BJ (cell line): ENCODE results near the gene NRN1L. TPM values are rescaled to one million over a fixed set of nuclear protein-coding genes. Genes with fewer than 3 reads are reported as not detected.

Source experiments
- CTCF ChIA-PET: fragments of 350-600 bp; formaldehyde crosslinking; extraction: SDS; loops from one replicate; lab custom pipeline; 2021; ENCODE audit warnings: antibody characterized with exemption, inconsistent platforms; lab: Yijun Ruan, JAX
- POLR2A ChIA-PET: fragments of 300-600 bp; sonication (Branson Sonifier 250); formaldehyde crosslinking; extraction: SDS; loops from one replicate; lab custom pipeline; 2021; ENCODE audit warnings: antibody characterized with exemption; lab: Charles Lee
- DNase-seq: peaks from one replicate; pipeline ENCODE4 v3.0.0-alpha.2; 2011; ENCODE audit warnings: low read depth
- H3K27me3 ChIP-seq: 2 replicates; pipeline ENCODE4 v1.6.0; 2011; ENCODE audit warnings: low read length; ENCODE audit not compliant: control insufficient read depth, insufficient read depth
- H3K36me3 ChIP-seq: 2 replicates; pipeline ENCODE4 v1.5.1; 2011; ENCODE audit warnings: low read length; ENCODE audit not compliant: control insufficient read depth, insufficient read depth
- H3K4me3 ChIP-seq: 2 replicates; pipeline ENCODE4 v1.5.1; 2011; ENCODE audit warnings: low read depth, mild to moderate bottlenecking, control low read depth, low read length
- polyA plus RNA-seq: library from polyadenylated mRNA; depleted of rRNA; stranded (reverse); fragments of >200 nt; gene quantifications from 2 replicates; pipeline ENCODE4 v1.2.3, GENCODE V29; 2011
- TF ChIP-seq, protein P1 (sequence below): IDR thresholded peaks from 2 replicates; pipeline ENCODE4 v1.5.1; 2011; ENCODE audit warnings: low read depth, mild to moderate bottlenecking, control low read depth, inconsistent platforms, low read length, moderate library complexity; ENCODE audit not compliant: insufficient read depth

Gene NRN1L
- polyA plus RNA-seq, 1 experiment: 0.27 TPM

DNA sequence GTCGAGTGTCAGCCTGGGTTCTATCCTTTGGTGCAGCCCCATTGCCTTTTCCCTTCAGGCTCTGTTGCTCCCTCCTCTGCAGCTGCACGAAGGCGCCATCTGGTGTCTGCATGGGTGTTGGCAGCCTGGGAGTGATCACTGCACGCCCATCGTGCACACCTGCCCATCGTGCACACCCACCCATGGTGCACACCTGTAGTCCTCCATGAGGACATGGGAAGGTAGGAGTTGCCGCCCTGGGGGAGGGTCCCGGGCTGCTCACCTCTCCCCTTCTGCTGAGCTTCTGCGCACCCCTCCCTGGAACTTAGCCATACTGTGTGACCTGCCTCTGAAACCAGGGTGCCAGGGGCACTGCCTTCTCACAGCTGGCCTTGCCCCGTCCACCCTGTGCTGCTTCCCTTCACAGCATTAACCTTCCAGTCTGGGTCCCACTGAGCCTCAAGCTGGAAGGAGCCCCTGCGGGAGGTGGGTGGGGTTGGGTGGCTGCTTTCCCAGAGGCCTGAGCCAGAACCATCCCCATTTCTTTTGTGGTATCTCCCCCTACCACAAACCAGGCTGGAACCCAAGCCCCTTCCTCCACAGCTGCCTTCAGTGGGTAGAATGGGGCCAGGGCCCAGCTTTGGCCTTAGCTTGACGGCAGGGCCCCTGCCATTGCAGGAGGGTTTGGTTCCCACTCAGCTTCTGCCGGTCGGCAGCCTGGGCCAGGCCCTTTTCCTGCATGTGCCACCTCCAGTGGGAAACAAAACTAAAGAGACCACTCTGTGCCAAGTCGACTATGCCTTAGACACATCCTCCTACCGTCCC lies 44.1 kb downstream of the NRN1L start:
- Histone ChIP-seq H3K27me3 (no peaks in the 10 kb centered on the region), H3K4me3 (no peak overlapping the region), H3K36me3 (peaks cover 21% of the 10 kb centered on the region)
- CTCF ChIA-PET: interaction anchor here (0.6 to 12.9 kb wide), 25 partner anchors 8 to 408 kb away, joined by 3 to 155 read pairs (median 4); partner anchors contain the start of genes NRN1L and PSMB10
- TF ChIP-seq, protein P1, sequence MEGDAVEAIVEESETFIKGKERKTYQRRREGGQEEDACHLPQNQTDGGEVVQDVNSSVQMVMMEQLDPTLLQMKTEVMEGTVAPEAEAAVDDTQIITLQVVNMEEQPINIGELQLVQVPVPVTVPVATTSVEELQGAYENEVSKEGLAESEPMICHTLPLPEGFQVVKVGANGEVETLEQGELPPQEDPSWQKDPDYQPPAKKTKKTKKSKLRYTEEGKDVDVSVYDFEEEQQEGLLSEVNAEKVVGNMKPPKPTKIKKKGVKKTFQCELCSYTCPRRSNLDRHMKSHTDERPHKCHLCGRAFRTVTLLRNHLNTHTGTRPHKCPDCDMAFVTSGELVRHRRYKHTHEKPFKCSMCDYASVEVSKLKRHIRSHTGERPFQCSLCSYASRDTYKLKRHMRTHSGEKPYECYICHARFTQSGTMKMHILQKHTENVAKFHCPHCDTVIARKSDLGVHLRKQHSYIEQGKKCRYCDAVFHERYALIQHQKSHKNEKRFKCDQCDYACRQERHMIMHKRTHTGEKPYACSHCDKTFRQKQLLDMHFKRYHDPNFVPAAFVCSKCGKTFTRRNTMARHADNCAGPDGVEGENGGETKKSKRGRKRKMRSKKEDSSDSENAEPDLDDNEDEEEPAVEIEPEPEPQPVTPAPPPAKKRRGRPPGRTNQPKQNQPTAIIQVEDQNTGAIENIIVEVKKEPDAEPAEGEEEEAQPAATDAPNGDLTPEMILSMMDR: peak; percentile 93
- POLR2A ChIA-PET: no interaction called here
- DNase-seq: no peak

DNA sequence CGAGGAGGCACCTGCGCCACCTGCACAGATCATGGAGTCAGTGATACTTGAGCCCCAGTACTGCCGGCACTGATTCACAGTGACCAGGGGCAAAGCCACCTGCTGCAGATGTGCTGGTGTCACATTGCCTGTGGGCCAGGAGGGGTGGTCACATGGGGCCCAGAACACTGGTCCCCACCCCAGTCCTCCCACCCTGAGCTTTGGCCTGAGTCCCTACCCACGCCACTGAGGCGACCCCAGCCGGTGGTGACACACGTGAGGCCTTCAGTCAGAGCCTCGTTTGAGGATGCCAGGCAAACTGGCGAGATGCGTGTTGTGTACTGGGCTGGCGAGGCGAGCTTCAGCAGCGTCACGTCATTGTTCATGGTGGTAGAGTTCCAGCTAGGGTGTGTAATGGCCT lies 45.5 kb downstream of the NRN1L start:
- H3K4me3 ChIP-seq: no peak overlapping the region
- ChIA-PET CTCF (interaction anchor here (0.8 to 12.9 kb wide), 4 partner anchors 45 to 262 kb away, joined by 3 to 155 read pairs (median 8); partner anchors contain the start of gene NRN1L), POLR2A (no interaction called here)
- no peaks in the 10 kb centered on the region for H3K27me3 ChIP-seq
- peaks cover 22% of the 10 kb centered on the region for H3K36me3 ChIP-seq
- TF ChIP-seq, protein P1: no peak
- no peak for DNase-seq

DNA sequence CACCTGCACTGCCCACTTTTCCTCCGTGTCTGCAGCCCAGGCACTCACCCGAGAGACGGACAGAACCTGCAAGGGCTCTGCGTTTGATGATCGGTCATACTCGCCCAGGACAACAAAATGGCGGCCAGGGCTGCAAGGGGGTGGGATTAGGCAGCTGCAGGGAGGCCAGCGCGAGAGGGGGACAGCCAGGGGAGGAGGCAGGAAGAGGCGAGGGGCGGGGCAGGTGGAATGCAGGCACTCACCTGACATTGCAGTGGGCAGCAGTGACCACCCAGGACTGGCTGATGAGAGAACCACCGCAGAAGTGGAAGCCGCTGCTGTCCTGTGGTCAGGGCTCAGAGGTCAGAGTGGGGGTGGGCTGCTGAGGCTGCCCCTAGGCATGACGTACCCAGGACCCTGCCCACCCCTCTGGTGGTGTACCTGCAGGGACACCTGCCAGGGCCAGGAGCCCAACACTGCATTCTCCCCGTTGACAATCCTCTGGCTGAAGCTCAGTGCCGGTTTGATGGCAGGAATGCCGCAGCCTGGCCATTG lies 46.1 kb downstream of the NRN1L start:
- CTCF ChIA-PET: interaction anchor here (0.8 to 12.9 kb wide), 4 partner anchors 45 to 296 kb away, joined by 3 to 155 read pairs (median 8); partner anchors contain the start of gene NRN1L

DNA sequence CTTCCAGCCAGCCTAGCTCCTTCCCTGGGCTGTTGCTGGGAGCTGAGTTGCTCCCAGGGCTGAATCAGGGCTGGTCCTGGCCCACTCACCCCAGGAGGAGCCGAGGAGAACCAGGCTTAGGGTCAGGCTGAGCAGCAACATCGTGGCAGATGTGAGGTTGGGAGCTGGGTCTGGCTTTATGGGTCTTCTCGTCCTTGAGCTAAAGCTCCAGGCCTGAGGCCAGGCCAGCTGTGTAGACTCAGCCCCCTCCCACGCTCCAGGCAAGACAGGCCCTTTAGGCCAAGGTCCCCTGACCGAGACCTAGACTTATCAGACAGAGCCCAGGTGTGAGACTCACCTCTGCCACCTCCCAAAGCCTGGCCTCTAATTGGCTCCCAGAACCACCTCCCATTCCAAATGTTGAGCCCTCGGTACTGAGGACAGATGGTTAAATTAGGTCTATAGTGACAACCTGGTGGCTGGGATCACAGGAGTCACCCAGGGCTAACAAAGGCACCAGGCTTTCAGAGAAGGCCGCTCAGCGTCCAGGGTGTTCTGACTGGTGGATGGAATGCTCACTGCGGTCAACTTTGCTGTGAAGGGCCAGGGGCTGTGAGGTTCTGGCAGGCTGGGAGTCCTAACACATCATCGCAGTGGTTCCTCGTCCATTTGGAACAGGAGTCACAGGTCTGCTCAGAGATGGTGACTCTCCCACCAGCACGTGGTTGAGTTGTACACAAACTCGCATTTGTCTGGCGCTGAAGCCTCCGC lies 47.2 kb downstream of the NRN1L start, which contains the start of gene CTRL:
TSS of gene CTRL (minus strand) at position 151 of the 750 bp plus-strand sequence. CDS start at position 141, 10 bp downstream.
- Histone ChIP-seq H3K36me3 (peaks cover 22% of the 10 kb centered on the region), H3K4me3 (no peak within 1 kb of the TSS), H3K27me3 (no peaks in the 10 kb centered on the region)
- POLR2A ChIA-PET: no interaction called here
- no peak for DNase-seq
- CTCF ChIA-PET: interaction anchor here (1.1 to 12.9 kb wide), 5 partner anchors 22 to 295 kb away, joined by 3 to 155 read pairs (median 4); partner anchors contain the start of gene NRN1L
- TF ChIP-seq, protein P1: peak; percentile 34

More for the DNA sequence above, 46.1 kb downstream of the NRN1L start:
- TF ChIP-seq, protein P1: no peak
- POLR2A ChIA-PET: no interaction called here
- Histone ChIP-seq H3K4me3 (no peak overlapping the region), H3K36me3 (peaks cover 22% of the 10 kb centered on the region), H3K27me3 (no peaks in the 10 kb centered on the region)
- no peak for DNase-seq

DNA sequence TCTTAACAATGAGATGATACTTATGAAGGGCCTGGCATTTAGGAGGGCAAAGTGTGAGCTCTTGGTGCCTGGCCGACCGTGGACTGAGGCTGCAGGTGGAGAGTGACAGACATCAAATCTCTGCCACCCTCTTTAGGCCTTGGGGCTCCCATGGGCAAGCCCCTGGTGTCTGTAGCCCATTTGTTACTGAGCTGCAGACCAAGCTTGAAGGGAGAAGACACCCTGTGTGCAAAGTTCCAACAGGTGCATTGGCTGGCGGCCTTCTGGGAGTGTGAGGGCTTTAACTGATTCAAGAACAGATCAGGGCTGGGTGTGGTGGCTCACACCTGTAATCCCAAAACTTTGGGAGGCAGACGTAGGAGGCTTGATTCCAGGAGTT lies 47.8 kb downstream of the NRN1L start:
- CTCF ChIA-PET: interaction anchor here (0.7 to 12.9 kb wide), 4 partner anchors 47 to 452 kb away, joined by 3 to 155 read pairs (median 14); partner anchors contain the start of gene NRN1L
- TF ChIP-seq, protein P1: no peak
- POLR2A ChIA-PET: no interaction called here
- peaks cover 20% of the 10 kb centered on the region for H3K36me3 ChIP-seq
- no peak for DNase-seq
- H3K27me3 ChIP-seq: no peaks in the 10 kb centered on the region
- no peak overlapping the region for H3K4me3 ChIP-seq
